GM04504 (cell line): Measurements from ENCODE around the gene LAMC1.
"Not testable (repeated sequence)": the region's sequence is repeated elsewhere in the genome, so short reads cannot be mapped to it uniquely, and the experiment has no call there.

Source experiments
- DNase-seq: peaks from one replicate; pipeline ENCODE4 v3.0.0-alpha.2; 2012; ENCODE audit warnings: low read depth

Gene LAMC1

DNA sequence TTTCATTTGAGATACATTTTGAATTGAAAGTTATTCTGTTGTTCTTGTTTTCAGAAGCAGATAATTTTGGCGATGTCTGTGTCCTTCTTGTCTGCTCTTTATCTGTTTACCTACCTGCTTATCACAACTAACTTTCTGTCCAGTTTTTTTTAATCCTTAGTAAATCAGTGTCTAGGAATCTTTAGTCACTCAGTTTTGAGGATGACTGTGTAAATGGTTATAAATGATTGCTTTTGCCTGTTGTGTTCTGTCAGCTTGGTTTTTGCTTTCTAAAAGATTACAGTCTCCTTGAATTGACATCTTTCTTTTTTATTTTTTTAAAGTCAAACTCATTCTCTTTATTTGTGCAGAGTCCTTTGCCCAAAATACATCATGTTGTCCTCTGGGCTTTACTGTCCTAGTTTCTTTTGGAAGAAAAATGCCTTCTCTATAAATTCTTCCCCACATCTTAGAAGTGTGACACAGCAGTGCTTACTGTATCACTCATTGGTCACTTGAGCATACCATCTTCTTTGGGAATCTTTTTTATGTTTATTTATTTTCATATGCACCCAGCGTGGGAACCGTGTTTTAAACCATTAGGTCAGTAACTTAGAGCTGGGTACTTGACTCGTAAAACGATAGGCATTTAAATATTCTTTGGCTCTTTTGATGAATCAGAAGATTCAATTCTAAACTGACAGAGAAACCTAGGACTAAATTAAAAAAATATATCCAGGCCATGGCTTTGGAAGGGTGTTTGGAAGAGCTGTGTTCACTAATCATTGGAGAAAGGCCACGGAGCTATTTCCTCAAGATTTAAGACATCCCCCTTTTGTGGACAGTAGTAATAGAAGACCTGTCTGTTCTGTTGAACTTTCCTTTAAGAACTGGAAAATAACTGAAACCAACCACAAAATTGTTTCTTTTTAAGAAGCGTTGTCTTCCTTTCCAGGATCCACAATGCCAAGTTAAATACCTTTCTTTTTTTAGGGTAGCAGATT lies 20.9 kb downstream of the LAMC1 start:
- peak; percentile 85 for DNase-seq

DNA sequence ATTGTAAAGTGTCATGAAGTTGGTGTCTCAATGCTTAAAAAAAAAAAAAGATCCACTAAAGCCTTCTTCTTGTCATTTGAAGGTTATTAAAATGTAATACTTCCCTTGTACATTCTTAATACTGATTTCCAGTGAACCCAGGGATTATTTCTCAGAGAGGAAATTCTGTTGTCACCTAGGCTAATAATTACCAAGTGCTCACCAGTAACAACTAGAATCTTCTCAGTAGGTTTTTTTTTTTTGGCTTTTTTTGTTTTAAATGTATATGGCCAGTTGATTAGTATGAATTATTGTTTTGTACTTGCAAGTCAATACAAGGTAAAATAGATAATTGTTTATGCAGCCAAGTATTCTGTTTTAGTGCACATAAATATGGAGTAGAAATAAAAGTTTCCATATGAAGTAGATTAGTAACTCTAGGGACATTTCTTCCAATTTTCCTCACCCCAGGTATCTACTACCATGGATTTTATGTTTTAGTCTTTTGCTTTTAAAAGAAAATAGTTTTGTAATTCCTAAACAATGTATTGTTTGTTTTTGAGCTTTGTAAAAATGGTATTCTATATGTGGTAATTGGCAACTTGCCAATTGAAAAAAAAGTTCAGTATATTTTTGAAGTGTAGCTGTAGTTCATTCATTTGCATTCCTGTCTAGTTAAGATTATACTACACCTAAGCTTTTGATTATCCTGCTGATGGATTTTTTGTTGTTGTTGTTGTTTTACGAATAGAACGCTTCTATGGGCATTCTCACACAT lies 21.9 kb downstream of the LAMC1 start:
- DNase-seq: no peak

DNA sequence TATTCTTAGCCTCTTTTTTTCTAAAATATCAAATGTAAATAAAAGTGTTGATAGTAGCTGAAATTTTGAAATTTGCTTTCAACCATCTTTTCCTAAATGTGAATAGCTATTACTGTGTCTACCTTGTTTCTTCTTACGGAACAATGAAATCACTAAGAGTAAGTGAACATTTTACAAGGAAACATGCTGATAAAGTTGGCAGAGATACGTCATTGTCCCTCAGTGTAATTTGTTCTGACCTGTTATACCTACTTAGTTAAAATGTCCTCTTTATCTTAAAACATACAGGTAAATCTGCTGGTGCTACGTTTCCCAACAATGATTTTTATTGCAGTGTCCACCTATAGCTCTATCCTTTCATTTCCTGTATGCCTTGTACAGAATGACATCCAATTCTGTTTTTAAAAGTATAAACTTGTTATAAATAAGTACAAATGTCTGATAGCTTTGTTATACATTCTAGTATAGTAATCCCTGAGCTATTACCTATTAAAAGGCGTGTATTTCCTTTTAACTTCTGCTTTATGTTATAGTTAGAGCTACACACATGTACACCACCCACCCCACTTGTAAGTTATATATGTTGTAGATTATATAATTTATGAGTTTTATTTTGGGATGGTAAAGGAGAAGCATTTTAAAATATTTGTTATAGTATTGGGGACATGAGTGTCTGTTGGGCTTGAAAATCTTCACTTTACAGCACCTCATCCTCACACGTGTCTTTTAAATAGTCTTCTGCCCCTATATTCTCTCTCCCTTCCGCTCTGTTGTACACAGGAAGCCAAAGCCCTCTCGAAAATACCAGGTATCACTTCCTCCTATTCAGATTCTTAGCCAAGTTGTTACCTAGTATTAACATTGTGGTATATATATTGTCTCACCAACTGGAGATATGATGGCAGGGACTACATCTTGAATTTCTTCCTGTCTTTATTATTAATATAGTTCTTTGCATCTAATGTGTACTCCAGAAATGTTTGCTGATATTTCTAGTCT lies 25.2 kb downstream of the LAMC1 start:
- DNase-seq: no peak

DNA sequence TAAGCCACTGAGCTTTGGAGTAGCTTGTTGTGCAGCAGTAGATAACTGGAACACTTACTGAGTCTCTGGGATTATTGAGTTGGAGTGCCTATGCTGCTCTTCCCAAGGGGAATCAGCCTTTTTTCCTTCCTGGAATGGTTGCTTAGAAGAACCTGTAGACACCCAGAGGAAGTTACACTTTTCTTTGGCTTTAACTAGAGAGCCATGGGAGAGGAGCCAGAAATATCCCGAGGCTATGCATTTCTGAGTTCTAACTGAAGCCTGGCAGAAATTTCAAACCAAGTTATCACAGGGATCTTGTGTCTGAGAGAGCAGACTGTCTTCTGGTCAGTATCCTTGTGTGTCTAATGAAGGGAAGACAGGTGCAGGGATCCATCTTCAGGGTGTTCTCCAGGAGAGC lies 28.3 kb downstream of the LAMC1 start:
- DNase-seq: no peak

DNA sequence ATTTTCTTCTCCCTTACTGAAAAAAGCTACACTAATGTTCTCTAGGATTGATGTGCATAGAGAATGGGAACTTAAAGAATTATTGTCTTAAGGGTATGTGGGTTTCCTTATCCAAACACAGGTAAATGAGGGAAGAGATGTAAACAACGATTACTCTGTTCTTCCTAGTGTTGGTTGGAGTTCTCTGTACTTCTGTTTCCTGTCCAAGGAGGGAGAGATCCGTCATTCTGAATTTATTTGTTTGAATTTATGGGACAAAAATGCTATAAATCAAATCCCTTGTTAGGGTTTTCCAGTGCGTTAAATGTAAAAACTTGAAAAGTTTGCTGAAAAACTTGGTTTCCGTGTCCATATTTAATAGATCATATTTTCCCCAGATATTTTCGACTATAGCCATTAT lies 29.6 kb downstream of the LAMC1 start:
- no peak for DNase-seq

DNA sequence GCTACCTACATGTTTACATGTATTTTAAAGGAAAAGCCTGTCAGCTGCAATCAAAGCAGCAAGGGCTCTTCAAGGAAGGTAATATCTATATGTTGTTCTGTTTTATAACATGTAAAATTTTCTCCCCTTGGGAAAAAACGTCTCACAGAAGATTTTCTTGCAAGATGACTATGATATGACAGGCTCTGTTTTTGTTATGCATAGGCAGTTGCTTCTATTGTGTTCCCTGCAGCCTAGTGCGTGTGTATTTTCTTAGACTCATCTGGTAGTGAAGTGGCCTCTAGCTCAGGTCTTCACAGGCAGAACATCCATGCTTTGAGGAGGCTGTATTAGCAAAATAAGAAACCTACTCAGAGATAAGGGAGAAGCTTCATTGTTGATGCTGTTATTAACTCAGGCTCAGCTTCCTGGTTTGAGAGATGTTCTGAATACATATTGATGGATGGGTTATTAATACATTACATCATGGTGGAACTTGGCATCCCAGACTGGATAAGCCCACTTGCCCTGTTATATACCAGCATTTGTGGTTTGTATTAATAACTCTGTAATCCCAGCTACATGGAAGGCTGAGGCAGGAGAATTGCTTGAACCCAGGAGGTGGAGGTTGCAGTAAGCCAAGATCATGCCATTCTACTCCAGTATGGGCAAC lies 35.8 kb downstream of the LAMC1 start:
- DNase-seq: no peak

DNA sequence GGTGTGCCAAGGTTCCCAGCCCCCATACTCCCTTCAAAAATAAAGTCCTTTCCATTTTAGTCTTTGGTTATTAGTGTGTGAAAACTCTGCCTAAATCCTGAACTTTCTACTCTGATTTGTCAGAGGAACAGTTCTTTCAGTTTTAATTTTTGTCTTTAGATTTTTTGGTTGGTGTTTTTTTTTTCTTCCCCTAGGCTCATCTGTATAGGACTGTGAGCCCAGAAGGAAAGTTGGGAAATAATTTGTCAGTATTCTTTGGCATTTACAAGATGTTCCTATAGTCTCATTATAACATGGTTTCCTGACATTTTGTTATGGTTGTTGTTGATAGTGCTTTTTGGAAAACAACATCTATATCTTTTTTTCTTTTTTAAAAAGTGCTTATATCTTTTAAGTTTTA lies 38.0 kb downstream of the LAMC1 start:
- DNase-seq: no peak

DNA sequence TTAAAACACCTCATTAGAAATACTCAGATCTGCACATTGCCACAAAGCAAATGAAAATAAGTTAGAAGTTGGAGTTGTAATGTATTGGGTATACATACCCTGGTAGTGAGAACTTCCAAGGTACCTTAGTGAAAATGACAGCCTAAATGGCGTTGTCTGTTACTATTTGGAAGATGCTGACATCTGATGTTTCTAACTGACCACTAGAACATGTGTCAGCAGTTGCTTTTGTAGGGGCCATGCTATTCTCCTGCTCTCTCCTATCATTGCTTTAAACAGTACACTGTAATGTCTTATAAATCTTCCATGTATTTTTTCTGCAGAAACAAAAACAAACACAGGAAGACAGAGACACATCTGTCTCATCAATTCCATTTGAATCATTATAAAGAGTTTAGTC lies 40.1 kb downstream of the LAMC1 start:
- no peak for DNase-seq

DNA sequence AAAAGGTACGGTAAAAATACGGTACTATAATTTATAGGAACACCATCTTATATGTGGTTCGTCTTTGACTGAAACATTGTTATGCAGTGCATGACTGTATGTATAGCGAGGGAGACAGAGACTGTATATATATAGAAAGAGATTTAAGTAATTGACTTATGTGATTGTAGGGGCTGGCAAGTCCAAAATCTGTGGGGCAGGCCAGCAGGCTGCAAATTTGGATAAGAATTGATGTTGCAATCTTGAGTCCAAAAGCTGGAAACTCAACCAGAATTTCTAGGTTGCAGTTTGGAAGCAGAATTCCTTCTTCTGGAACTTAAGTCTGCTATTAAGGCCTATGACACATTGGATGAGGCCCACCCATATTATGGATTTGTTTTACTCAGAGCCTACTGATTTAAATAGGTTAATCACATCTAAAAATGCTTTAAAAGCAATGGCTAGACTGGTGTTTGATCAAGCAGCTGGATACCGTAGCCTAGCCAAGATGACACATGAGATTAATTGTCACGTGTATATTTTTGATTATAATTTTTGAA lies 42.0 kb downstream of the LAMC1 start:
- no peak for DNase-seq

DNA sequence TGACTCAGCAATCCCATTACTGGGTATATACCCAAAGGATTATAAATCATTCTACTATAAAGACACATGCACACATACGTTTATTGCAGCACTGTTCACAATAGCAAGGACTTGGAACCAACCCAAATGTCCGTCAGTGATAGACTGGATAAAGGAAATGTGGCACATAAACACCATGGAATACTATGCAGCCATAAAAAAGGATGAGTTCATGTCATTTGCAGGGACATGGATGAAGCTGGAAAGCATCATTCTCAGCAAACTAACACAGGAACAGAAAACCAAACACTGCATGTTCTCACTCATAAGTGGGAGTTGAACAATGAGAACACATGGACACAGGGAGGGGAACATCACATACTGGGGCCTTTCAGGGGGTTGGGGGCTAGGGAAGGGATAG lies 43.2 kb downstream of the LAMC1 start:
- not testable (repeated sequence) for DNase-seq

DNA sequence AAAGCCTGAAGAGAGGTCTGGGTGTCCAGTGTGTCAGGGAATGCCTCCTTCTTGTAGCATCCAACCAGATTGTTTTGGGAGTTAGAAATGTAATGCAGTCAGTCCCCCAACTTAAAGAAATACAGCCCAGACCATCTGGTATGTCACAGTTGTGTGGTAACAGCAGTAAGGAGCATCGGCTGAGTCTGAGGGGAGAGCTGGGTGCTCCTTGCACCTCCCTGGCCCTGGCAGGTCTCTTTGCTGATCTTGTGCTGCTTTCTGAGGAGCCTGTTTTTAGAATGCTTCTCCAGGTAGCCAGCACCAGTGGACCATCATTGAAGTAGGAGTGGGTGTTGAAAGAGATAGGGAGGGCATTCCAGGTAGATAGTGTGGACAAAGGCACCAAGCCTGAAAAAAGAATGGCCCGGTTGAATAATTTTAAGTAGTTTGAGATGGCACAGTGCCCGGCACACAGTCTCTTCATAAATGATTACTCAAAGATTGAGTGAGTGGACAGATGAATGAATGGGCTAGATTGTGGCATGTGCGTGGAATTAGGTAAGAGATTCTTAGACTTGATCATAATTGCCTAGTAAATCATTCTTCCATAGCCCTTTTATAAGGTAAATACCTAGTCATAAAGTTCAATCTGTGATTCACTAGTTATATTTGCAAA lies 46.5 kb downstream of the LAMC1 start:
- no peak for DNase-seq

DNA sequence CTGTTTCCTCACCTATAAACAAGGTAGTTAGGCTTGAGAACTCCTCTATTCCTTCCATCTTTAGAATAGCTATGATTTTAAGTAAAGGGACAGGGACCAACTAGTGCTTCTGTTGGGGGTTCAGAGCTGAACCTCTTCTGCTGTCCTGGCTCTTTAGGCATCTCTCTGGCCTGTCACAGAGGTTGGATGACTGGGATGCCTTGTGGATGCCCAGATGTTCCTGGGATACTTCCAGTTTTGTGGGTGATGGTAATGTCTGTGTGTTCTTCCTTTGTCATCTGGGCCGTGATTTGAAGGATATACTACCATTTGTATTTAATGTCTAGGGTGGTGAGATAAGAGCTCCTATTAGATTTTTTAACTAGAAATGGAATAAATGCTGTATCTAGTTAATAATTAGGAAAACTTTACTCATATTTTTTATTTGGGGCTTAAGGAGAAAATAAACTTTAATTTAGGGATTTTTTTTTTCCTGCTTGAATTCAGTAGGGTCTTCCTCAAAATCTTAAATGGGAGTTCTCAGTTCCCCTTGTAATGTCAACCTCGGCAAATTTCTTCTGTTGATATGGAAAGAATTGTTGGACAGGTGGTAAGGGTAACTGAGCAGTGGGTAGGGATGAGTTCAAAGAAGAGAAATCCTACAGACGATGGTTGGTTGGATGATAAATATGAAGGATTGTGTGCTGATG lies 47.2 kb downstream of the LAMC1 start:
- no peak for DNase-seq

DNA sequence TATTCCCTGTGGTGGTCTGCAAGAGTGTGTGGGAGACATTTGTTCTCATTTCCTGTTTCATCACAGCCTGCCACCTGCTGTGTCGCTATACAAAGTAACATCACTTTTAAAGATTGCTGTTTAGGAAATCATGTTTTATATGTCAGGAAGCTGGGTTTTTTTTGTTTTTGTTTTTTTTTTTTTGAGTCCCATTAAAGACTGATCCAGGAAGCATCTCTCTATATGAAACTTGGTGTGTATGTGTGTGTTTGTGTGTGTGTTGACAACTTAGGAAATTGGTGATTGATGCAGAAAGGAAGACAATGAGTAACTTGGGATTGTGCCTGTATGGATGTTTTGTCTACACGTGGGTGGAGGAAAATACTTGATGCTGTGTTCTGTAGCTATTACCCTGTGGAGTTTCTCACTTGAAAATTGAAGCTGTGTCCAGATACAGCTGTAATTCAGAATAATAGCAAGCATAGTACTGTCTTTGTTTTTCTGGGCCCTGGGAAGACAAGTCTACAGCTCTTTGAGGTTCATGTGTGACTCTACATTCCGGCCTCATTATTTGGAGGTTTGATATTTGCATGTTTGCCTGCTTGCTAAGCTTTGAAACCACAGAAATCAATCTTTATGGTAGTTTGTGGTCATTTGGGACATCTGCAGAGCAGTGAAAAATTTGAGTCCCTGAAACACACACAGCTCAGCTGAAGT lies 47.9 kb downstream of the LAMC1 start:
- DNase-seq: peak; percentile 89

DNA sequence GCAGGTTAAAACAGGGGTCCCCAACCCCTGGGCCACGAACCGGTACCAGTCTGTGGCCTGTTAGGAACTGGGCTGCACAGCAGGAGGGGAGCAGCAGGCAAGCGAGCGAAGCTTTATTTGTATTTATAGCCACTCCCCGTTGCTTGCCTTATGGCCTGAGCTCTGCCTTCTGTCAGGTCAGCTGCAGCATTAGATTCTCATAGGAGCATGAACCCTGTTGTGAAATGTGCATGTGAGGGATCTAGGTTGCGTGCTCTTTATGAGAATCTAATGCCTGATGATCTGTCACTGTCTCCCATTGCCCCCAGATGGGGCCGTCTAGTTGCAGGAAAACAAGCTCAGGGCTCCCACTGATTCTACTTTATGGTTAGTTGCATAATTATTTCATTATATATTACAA lies 49.4 kb downstream of the LAMC1 start:
- DNase-seq: not testable (repeated sequence)

DNA sequence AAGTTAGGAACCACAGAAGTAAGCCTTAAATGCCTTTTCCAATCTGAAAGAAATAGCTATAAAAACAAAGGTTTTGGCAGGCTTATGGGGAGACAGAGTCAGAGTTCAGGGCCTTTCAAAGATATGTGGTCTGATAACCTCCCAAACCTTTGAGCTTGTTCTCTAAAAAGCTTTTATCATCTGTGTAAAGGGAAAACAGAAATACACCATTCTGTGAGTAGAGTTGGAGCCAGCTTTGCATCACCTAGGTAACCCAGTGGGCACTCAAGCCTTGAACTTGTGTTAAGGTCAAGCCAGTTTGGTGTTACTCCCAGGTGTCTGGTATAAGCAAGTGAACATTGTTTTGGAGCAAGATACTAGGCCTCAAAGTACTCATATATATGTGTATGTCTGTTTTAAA lies 50.1 kb downstream of the LAMC1 start:
- DNase-seq: no peak

DNA sequence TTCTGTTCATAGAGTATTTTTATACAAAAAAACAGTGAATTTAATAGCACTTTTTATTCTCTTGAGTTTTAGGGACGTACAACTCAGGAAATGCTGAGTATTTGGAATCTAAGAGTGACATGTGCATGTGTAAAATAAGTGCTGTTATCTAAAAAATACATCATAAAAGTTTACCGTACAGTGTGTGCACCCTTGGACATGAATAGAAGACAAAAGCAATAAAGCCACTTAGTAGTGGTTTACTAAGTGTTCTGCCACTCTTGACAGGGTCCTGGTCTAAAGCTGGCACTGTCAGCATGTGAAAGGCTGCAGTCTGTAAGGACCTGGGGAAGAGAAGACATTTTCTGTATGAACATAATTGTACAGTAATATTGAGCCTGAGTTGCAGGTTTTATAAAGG lies 51.0 kb downstream of the LAMC1 start:
- no peak for DNase-seq

DNA sequence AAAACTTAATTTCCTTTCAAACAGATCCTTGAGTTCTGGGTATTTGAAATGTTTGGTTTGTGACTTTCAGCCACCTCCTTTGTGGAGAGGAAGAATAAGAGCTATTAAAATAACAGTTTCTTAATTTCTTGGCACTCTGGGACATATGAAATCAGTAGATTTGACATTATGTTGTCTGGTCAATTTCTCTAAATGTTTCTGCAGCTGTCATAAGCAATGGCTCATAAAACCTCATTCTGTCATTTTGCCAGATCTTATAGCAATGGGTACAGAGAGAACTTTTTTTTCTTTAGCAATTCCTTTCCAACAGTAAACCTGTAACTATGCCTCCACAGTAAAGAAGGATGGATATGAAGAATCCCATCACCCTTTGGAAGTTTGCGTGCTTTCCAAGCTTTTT lies 52.6 kb downstream of the LAMC1 start:
- no peak for DNase-seq

DNA sequence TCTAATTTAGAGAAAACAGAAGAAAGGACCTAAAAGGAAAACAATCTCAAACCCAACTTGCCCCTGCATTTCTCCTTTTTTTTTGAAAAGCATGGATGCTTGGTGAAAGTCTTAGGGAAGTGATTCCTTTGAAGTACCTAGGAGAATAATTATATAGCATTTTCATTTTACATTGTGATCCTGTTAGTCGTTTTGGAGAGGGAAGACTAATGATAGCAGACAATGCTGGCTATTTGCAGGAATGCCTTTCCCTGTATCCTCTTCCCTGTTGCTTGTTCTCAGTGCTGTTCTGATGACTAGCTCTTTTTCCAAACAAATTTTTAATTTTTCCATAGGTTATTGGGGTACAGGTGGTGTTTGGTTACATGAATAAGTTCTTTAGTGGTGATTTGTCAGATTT lies 53.9 kb downstream of the LAMC1 start:
- DNase-seq: no peak

DNA sequence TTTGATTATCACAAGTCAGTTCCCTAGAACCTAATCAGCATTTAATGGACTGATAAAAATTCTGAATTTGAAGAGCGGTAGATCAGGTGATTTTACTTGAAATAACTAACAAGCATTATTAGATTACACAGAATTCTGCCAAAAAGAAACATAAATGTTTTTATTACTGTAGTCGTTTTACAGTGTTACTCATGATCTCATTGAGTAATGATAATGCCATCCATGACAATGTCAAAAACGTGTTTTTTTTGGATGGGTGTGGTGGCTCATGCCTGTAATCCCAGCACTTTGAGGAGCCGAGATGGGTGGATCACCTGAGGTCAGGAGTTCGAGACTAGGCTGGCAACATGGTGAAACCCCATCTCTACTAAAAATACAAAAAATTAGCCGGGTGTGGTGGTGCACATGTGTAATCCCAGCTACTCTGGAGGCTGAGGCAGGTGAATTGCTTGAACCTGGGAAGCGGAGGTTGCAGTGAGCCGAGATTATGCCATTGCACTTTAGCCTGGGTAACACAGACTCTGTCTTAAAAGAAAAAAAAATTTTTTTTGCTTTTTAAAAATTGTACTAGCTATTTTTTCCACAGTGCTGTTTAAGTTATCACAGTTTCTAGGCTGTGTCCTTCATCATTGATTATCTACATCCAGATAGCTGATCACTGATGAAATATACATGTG lies 56.6 kb downstream of the LAMC1 start:
- DNase-seq: no peak
